Measurements from ENCODE around the gene SYNJ1.
"Not testable (repeated sequence)": the region's sequence is repeated elsewhere in the genome, so short reads cannot be mapped to it uniquely, and the experiment has no call there.

SYNJ1 gene

DNA sequence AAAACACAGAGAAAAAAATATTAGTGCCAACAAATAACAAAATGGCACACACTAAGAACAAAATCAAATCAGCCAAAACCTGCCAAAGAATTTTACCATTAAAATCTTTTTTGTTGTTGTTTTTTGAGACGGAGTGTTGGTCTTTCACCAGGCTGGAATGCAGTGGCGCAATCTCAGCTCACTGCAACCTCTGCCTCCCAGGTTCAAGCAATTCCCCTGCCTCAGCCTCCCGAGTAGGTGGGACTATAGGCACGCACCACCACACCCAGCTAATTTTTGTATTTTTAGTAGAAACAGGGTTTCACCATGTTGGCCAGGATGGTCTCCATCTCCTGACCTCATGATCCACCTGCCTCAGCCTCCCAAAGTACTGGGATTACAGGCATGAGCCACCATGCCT, 8.3 kb upstream of the SYNJ1 start:
- not testable (repeated sequence) for DNase-seq (ENCODE audit: low read depth)

DNA sequence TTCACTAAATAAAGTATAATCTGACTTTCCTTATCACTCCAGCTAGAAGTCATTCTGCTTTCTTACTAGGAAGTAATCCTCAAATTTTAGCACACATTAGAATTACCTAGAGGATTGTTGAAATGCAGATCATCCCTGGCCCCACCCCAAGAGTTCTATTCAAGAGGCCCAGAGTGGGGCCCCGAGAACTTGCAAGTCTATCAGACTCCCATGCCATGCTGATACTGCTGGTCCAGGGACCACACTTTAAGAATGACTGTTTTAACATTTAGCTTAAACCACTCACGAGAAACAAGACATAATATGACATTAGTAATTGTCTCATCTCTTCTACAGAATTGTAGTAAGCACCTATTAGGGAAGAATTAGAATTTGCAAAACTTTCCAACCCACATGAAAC, 7.7 kb upstream of the SYNJ1 start:
- no peak for DNase-seq (ENCODE audit: low read depth)

DNA sequence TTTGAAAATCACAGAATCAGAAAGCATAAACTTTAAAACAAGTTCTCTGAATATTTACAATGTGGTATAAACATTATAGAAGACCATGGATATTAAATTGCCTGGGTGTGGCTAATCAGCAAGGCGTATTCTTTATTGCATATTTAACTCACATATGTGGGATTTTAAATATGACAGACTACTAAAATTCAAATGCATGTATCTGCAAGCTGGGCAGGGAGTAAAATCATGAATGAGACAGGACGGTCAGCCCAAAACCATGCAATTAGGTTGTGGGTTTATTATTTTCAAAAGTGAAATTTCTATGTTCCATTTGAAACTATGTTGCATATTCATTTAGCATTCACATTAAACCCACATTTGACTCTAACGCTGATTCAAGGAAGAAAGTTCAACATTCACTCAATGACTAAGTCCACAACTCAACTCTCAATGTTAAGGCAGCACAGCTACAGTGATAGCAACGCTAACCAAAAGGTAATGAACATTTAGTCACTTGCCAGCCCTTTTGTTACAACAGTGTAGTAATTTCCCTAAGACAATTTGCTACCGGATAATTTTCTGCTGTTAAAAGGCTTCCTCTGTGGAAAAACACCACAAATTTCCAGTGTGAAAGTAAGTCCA, 6.3 kb upstream of the SYNJ1 start:
- no peak for DNase-seq (ENCODE audit: low read depth)

DNA sequence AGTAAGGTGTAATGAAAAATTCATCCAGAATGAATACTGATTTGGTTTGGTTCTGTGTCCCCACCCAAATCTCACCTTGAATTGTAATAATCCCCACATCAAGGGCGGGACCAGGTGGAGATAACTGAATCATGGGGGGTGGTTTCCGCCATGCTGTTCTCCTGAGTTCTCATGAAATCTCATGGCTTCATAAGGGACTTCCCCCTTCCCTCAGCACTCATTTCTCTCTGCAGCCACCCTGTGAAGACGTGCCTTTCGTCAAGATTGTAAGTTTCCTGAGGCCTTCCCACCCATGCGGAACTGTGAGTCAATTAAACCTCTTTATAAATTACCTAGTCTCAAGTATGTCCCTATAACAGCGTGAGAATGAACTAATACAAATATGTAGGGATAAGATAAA, 5.5 kb upstream of the SYNJ1 start:
- no peak for DNase-seq (ENCODE audit: low read depth)

DNA sequence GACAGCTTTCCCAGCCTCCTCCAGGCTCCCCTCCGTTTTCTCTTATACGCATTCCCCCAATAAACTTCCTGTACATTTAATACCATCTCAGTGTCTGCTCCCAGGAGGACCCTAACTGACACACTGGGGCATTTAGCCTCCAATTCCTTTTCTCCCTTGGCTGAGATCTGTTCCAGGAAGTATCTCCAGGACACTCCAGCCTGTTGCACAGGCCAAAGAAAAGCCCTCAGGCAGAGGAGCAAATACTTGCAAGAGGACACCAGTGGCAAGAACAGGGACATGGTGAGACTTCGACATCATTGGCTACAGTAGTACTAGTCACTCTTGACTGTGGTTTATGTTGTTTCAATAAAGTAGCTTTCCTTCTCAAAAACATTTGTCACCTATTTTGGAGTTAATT, 4.7 kb upstream of the SYNJ1 start:
- no peak for DNase-seq (ENCODE audit: low read depth)

DNA sequence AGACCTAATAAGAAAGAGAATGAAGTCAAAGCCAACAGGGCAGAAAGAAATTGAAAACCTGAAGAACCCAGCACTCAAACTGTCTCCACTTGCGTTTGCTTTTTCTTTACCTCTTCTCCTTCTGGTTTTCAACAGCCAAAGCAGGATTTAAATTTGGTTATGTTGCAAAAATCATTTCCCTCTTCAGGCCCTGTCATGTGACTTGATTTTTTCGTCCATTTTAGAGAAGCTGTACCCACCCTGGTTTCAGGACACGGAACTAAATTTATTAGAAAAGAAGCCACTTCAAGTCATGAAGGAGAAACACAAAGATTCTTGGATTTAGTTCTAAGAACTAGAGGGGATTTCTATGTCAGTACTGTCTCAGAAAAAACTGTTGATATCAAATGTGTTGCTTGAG, 1.0 kb upstream of the SYNJ1 start:
- no peak for DNase-seq (ENCODE audit: low read depth)

DNA sequence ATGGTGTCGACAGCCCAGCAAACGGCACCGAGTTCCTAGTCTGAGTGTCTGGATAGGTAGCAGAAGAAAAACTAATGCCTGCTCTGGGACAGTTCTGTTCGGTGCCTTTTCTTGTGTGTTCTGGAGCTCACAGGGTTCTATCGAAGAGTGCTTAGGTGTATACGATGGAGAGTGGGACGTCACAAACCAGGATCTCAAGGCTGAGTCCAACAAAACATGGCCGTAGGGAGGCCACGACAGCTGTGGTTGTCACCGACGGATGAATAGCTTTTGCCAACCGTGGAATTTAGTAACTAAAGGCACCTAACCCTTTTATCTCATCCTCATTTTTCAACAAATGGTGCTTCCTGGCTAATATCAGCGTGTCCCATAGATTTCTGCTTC, 635 bp upstream of the SYNJ1 start:
- DNase-seq (ENCODE audit: low read depth) = no peak

DNA sequence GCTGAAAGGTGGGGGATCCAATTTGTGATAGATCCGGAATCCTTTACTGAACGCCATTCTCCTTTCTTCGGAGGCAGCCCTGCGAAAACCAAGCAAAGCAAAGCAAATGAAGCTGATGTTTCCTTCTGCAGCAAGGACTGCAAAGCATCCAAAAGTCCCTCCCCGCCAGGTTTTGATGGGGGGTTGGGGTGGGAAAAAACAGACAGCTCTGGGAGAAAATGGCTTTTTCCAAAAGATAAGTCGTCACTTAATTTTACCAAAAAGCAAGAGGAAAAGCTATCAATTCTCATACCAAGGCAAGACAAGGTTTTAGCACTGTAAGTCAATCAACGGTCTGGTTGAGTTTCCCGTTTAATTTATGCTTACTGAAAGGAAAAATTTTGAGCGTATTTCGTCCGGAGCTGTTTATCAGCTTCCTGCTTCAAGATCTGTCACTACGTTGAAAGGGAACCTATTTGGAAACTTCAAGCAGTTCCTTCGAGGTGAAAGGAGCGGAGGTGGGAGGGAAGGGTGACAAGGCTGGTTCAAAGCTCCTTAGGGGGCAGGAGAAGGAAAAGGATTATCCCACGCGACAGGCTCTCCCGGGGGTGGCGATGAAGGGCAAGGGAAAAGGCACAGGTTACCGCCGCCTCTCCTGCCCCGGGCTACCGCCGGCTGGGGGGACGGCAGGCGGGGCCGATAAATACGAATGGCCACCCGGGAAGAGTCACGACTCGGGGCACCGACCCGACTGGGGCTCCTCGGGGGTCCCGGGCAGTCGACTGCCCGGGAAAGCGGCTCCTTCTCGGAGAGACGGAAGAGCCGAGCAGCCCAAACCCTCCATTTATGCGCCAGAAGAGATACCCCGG, 750 bp downstream of the SYNJ1 start:
- DNase-seq (ENCODE audit: low read depth) = peak; percentile 3

DNA sequence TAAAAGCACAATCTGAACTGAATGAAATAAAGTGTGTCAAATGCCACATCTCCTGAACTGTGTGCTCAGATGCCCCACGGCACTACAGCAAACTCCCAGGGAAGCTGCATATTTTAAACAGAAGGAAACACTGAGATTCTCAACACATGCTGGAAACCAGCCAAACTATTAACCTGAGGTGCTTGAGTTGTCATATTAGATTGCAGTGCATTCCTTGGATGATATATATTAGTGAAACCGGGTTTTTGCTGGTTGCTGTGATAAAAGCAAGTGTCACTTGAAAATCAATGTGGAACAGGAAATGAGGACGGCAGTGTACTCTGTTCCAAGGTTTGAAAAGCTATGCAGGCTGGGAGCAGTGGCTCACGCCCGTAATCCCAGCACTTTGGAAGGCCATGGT, 8.7 kb downstream of the SYNJ1 start:
- no peak for DNase-seq (ENCODE audit: low read depth)

DNA sequence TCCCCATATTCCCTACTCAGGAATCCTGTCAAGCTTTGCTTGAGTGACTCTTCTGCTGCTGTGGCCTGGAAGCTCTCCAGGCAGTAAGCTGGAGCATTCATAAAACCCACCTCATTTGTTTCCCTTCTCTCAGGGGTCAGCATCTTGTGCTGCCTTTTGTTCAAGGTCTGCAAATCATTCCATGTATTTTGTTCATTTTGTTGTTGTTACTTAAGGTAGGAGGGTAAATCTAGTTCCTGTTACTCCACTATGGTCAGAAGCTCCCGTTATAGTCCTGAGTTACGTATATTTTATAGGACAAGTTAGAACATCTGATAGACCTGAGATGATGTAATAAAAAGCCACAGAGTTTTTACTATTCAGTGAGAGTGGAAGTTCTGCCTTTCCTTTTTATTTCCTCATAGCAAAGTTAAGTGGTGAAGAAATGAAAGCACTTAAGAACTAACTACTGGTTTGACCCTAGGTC, 9.9 kb downstream of the SYNJ1 start:
- DNase-seq (ENCODE audit: low read depth) = no peak

DNA sequence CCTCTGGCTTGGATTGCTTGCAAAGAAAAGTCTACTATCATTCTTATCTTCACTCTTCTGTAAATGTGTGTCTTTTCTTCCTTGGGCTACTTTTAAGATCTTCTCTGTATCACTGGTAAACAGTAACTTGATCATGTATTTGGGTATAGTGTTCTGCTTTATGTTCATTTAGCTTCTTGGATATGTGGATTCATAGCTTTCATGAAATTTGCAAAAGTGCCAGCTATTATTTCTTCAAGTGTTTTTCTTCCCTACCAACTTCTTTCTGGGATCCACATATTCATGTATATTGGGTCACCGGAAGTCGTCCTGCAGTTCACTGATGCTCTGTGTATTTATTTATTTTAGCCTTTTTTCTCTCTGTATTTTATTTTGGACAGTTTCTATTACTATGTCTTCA, 11.3 kb downstream of the SYNJ1 start:
- DNase-seq (ENCODE audit: low read depth) = no peak

DNA sequence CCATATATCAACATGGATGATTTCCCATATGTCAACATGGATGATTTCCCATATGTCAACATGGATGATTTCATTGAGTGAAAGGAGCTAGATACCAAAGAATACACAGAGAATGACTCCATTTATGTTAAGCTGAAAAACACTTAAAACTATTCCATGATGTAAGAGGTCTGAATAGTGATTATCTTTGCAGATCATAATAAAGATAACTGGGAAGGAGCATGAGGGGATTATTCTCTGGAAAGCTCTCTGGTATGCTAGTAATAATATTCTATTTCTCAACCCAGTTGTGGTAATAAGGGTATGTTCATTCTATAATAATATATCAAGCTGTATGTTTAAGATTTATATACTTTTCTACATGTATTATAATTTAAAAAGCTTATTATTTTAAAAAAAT, 14.1 kb downstream of the SYNJ1 start:
- no peak for DNase-seq (ENCODE audit: low read depth)

DNA sequence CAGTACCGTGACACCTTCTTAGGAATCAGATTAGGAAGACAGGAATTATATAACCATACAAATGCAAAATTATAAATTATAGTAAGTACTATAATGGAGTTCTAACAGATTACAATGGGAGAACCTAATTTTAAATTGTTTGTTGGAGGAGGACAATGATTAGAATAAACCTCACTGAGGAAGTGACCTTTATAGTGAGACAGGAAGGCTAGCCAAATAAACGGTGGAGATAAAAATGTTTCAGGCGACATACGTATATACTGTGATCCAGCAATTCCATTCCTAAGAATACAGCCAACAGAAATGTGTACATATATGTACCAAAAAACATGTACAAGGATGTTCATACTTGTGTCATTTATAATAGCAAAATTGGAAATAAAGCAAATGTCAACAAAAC, 15.2 kb downstream of the SYNJ1 start:
- DNase-seq (ENCODE audit: low read depth) = no peak

DNA sequence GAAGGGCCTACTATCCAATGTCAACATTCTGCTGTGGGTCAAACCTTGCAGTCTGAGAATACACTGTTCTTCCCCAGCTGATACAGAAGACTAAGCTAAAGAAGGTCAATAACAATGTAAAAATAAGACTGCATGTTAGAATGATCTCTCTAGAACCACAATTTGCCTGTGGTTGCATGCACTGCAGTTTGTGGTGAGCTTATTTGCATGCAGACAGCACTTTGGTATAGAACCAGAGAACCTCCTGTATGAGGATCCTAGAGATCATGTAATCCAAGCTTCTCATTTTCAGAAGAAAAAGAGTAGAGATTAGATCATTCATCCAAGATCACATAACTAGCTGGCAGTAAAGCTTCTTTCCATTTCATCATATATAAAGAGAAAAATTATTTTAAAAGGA, 15.8 kb downstream of the SYNJ1 start:
- DNase-seq (ENCODE audit: low read depth) = no peak

DNA sequence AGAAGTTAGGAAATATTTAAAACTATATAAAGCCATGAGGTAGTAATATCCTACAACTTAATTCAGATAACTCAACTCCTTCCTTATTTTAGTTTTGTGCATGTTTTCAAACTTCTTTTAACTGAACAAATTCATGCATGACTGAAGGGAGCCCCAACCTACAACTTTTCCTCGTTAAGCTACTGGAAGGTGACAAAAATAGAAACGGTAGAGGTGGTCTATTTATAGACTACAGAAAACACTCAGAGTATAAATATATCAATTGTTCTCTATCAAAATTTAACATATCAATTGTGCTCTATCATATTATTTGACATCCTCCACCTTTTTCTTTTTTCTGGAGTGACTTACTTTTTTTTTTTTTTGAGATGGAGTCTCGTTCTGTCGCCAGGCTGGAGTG, 16.8 kb downstream of the SYNJ1 start:
- DNase-seq (ENCODE audit: low read depth) = no peak

DNA sequence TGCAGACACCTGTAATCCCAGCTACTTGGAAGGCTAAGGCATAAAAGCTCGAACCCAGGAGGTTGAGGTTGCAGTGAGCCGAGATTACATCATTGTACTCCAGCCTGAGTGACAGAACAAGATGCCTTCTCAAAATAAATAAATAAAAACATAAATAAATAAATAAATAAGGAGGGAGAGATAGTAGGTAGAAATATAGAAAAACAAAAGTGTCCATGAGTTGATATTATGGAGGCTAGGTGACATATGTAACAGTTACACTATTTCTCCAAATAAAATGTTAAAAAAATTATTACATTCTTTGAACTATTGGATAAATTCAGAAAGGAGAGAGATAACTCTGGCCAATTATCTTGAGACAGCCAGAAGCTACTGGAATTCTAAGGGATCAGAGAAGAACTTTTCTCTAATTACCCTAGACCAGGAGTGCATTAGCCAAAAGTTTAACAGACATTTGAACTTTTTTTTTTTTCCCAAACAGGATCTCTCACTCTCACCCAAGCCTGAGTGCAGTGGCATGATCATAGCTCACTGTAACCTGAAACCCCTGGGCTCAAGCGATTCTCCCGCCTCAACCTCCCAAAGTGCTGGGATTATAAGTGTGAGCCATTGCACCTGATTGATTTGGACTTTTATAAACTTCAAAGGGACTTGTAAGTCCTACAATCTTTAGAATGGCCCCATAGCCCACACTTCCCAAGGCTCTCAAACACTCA, 17.6 kb downstream of the SYNJ1 start:
- DNase-seq (ENCODE audit: low read depth) = no peak

DNA sequence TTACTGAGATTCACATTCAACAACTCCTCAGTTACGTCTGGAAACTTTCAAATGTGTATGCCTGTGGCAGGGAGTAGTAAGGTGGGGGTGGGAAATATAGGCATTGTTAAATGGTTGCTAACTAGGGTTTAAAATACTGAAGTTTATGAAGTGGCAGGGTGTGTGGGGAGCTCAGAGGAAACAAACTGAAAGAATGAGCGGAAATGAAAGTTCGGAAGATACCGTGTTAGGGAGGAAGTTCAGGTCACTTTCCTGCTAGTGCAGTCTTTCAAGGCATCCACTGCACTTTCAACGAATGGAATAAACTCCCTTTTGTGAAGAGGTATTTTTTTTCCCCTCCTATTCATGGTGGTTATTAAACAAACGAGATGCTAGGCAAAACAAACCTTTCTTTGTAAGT, 19.7 kb downstream of the SYNJ1 start:
- DNase-seq (ENCODE audit: low read depth) = no peak

DNA sequence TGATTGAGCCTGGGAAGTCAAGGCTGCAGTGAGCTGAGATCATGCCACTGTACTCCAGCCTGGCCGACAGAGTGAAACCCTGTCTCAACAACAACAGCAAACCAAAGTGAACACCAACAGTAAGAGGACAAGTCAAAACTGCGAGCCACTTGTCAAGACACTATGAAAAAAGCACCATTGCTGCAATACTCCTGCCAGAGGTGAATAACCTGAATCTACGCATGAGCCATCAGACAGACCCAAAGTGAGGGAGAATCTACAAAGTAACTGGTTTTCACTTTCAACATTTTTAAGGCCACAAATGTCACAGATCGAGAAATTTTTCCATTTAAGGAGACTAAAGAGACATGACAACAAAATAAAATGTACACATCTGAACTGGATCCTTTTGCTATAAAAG, 21.9 kb downstream of the SYNJ1 start:
- DNase-seq (ENCODE audit: low read depth) = no peak

DNA sequence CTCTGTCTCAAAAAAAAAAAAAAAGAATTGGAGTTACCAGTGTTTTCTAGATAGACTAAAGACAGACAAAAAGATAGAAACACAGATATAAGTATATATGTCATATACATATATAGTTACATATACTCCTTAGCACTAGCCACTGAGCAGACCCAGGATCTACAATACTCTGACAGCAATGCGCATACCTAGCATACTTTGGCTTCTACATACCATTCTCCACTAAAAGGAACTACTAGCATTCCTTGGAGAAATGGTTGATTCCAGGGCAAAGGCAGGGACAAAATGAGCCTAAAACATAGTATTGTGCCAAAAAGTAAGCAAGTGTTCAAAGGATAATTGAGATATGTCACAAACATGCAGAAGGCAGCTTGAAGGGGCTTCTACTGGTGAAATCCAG, 22.7 kb downstream of the SYNJ1 start:
- peak; percentile 7 for DNase-seq (ENCODE audit: low read depth)

DNA sequence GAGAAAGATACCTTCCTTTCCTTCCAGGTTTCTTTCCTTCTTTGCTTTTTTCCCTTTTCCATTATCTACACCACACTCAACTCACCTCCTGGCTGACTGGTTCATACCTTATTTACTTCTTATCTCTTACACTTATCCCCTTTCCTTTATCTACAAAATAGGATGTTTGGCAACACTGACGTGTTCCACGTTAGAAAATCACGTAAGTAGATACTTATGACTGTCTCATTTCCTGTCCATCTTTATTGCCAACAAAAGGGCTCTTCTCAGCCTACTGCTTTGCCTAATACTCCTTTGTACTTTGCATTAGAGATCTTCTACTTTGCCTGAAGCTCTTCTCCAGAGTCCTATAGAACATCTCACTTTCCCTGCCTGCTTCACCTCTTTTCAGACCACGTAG, 25.1 kb downstream of the SYNJ1 start:
- peak; percentile 23 for DNase-seq (ENCODE audit: low read depth)

DNA sequence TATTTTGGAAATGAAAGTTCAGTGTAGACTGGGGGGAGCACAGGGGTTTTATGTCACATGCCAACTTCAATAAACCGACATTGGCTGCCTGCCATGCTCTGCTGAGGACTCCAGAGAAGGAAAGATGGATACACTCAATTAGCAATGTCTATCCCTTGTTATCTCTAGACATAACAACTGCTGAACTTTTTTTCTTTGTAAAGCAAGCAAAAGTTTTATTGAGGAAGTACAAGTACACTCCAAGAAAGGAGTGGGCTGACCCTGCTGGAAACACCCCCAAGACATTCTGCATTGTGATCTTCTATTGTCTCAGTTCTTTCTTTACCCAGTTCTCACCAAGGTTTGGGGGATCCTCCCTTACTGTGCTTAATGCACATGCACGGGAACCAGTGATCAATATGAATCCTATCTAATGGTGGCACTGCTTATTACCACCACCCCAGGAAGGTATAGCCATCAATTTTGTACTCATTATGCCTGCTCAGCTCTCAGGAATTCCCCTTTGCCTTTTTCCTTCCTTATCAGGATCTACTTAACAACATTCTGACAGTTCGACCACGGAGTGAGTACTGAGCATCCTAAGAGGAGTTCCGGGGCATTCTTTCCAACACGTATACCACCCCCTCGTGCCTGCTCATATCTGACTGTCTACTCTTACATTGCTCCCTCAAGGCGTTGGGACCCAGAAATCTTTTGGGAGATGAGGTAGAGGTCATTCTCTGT, 28.7 kb downstream of the SYNJ1 start:
- no peak for DNase-seq (ENCODE audit: low read depth)

DNA sequence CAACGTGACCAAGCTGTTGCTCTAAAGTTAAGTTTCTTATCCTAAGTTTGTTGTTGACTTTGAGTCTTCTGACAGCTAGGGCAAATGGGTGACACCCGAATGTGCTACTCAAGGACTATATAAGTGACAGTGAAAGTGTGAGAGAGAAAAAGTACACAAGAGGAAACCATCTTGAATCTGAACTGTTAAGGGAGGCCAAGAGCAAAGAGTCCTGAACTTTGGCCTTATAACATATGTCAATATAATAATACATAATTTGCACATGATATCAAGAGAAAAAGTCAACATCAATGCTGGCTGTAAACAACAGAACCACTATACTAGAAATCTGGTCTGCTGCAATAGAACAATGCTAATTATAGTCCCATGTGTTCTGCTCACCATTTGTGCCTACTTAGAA, 29.5 kb downstream of the SYNJ1 start:
- no peak for DNase-seq (ENCODE audit: low read depth)

DNA sequence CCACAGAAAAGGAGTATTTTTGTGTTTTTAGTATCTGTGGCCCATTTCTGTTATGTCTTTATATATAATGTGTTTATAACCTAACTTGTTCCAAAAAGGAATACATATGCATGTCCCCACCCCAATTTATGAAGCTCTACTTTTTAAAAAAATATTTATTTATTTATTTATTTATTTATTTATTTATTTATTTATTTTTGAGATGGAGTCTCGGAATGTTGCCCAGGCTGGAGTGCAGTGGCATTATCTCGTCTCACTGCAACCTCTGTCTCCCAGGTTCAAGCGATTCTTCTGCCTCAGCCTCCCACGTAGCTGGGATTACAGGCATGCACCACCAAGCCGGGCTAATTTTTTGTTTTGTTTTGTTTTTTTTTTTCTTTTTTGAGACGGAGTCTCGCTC, 32.3 kb downstream of the SYNJ1 start:
- DNase-seq (ENCODE audit: low read depth) = not testable (repeated sequence)

Data from GM04503 (cell line).